Stimulated activated naive B cell treated with anti-CD40 and anti-IgM and Interleukin-4, amounts not matched to agents 10 μg/mL and 1 μg/mL and 100 μg/mL, for 72 hours (primary cell): ENCODE measurements around the gene GPR18.

Experiments
- ATAC-seq, 2 donors: fragments of 150-1000 bp; cut with Tn5 transposase; replicated peaks; 2 replicates each; pipeline ENCODE4 v1.10.0; 2021; ENCODE audit warnings: moderate library complexity in 1 of 2
- DNase-seq: peaks from one replicate; pipeline ENCODE4 v3.0.0; 2021
- H3K27ac Mint-ChIP-seq: one replicate; pipeline ENCODE4 v1.8.0; 2022; ENCODE audit warnings: mild to moderate bottlenecking, mixed read lengths
- H3K27me3 Mint-ChIP-seq, 2 donors: one replicate each; pipeline ENCODE4 v1.8.0; 2022; ENCODE audit warnings: mixed read lengths in 2 of 2
- H3K36me3 Mint-ChIP-seq, 2 donors: one replicate each; pipeline ENCODE4 v1.8.0; 2022; ENCODE audit warnings: mixed read lengths in 2 of 2, mild to moderate bottlenecking in 1 of 2
- H3K4me1 Mint-ChIP-seq, 2 donors: one replicate each; pipeline ENCODE4 v1.8.0; 2022; ENCODE audit warnings: mixed read lengths in 2 of 2, mild to moderate bottlenecking in 1 of 2
- H3K4me3 Mint-ChIP-seq, 2 donors: one replicate each; pipeline ENCODE4 v1.8.0; 2022; ENCODE audit warnings: mild to moderate bottlenecking in 2 of 2, mixed read lengths in 2 of 2, moderate library complexity in 1 of 2
- H3K9me3 Mint-ChIP-seq, 2 donors: one replicate each; pipeline ENCODE4 v1.8.0; 2022; ENCODE audit warnings: mixed read lengths in 2 of 2, mild to moderate bottlenecking in 1 of 2

The GPR18 gene

DNA sequence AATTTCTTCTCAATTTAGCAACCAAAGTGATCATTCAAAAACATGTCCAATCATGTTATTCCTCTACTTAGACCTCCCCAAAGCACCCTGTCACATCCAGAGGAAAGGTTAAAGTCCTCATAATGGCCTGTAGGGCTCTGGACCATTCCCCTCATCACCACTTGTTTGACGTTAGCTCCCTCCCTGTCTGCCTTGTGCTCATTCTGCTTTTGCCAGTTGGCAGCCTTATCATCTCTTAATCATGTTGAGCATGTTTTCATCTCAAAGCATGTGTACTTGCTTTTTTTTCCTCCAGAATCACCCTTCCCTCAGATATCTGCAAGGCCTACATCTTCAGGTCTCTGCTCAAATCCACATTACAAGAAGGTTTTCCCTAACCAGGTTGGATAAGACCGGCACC, 31.7 kb downstream of the GPR18 start:
- ATAC-seq: no peak
- no peaks in the 10 kb centered on the region for H3K27me3 Mint-ChIP-seq
- no peak for DNase-seq
- no peak overlapping the region for H3K4me3 Mint-ChIP-seq
- H3K9me3 Mint-ChIP-seq: peaks cover 0 to 4% of the 10 kb centered on the region in 2 donors
- H3K36me3 Mint-ChIP-seq: peaks cover 23 to 42% of the 10 kb centered on the region in 2 donors
- peaks cover 58 to 90% of the 10 kb centered on the region in 2 donors for H3K4me1 Mint-ChIP-seq
- no peak overlapping the region for H3K27ac Mint-ChIP-seq

DNA sequence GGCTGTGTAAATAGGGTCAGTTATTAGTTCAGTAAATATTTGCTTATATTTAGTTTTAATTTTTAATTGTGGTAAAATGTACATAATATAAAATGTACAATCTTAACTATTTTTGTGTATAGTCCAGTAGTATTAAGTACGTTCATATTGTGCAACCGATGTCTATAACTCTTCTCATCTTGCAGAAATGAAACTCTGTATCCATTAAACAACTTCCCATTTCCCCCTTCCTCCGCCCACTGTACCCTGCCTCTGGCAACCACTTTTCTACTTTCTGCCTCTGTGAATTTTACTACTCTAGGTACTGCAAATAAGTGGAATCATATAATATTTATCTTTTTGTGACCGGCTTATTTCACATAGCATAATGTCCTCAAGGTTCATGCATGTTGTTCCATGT, 33.1 kb downstream of the GPR18 start:
- no peak overlapping the region for H3K27ac Mint-ChIP-seq
- H3K4me3 Mint-ChIP-seq: no peak overlapping the region

DNA sequence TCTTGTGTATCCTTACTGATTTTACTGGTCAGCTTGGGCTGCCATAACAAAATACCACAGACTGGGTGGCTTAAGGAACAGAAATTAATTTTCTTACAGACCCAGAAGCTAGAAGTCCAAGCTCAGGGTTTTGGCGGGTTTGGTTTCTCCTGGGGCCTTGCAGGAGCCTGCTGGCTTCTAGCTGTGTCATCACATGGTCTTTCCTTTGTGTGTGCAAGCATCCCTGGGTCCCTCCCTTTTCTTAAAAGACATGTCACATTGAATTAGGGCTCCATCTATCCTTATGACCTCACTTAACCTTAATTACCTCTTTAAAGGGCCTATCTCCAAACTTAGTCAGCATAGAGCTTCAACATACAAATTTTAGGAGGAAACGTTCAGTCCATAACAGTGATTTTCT, 34.2 kb downstream of the GPR18 start:
- no peak overlapping the region for H3K4me3 Mint-ChIP-seq
- H3K9me3 Mint-ChIP-seq: peaks cover 0 to 4% of the 10 kb centered on the region in 2 donors
- H3K27me3 Mint-ChIP-seq: no peaks in the 10 kb centered on the region
- no peak for DNase-seq
- no peak for ATAC-seq
- H3K4me1 Mint-ChIP-seq: peaks cover 57 to 83% of the 10 kb centered on the region in 2 donors
- no peak overlapping the region for H3K27ac Mint-ChIP-seq
- H3K36me3 Mint-ChIP-seq: peaks cover 26 to 43% of the 10 kb centered on the region in 2 donors

More for the DNA sequence above, 33.1 kb downstream of the GPR18 start:
- DNase-seq (no peak), ATAC-seq (no peak)
- peaks cover 0 to 4% of the 10 kb centered on the region in 2 donors for H3K9me3 Mint-ChIP-seq
- peaks cover 24 to 41% of the 10 kb centered on the region in 2 donors for H3K36me3 Mint-ChIP-seq
- peaks cover 62 to 86% of the 10 kb centered on the region in 2 donors for H3K4me1 Mint-ChIP-seq
- no peaks in the 10 kb centered on the region for H3K27me3 Mint-ChIP-seq

DNA sequence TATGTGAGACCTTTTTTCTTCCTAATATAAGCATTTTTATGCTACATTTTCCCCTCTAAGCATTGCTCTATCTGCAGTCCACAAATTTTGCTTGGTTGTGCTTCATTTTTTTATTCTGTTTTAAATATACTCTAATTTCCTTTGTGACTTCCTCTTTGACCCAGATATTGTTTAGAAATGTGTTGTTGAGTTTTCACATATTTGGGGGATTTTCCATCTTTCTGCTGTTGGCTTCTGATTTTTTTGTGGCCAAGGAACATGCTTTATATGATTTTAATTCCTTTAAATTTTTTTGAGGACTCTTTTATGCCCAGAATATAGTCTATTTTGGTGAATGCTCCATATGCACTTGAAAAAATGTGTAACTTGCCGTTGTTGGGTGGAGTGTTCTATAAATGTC, 34.6 kb downstream of the GPR18 start:
- Mint-ChIP-seq H3K4me1 (peaks cover 59 to 83% of the 10 kb centered on the region in 2 donors), H3K27ac (no peak overlapping the region), H3K9me3 (peaks cover 0 to 4% of the 10 kb centered on the region in 2 donors), H3K27me3 (no peaks in the 10 kb centered on the region), H3K36me3 (peaks cover 26 to 44% of the 10 kb centered on the region in 2 donors), H3K4me3 (no peak overlapping the region)
- DNase-seq (no peak), ATAC-seq (no peak)

DNA sequence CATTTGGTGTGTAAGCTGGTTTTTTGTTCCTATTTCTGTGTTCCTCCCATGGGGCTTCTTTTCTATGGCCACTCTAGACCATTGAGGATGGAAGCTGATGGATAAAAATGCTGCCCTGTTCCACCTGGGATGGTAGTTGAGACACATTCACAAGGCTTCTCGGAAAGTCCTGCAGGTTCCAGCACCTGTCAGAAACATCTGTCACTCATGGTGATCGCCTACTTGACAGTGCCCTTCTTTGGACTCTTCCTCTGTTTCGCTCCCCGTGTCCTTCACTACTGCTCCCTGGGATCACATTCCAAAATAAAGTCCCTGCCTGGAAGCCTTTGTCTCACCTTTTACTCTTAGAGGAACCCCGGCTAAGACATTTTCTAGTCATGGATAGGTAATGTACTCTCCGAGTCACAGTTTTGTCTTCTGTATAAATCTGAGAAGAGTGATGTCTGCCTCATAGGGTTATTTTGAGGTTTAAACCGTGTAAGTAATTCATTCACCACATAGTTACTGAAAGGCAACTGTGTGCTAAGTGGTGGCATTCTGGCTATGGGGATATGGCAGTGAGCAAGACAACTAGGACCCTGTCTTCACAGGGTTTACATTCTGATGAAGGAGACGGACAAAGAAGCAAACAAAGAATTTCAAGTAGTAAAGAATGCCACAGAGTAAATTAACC, 36.5 kb downstream of the GPR18 start:
- H3K4me3 Mint-ChIP-seq: no peak overlapping the region
- no peak for ATAC-seq

DNA sequence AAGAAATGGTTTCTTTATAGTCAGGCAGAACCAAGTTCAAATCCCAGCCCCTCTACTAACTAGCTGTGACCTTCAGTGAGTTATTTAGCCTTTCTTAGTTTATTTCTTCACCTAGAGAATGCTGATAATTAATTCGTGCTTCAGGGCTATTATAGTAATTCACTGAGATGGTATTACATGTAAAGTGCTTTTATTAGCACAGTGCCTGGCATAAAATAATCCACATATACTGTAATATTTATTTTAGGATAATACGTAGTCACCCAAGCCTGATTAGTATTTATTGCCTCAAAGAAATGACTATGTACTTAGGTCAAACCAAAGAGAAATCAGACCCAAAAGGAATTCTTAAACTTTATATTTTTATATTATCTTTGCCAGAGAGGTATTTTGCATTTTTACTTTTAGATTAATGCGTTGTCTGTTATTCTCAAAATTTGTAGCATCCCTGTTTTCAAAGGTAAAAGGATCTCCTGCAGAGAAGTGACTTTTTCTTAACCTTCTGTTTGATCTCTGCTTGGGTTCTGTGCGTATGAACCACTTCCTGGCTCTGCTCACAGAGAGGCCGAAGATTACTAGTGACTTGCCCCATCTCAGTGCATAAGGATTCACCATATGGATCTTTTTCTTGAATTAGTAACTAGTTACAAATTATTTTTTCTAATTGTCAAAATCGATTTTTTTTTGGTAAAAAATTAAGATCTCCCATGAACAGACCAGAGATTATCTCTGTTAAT, 37.8 kb downstream of the GPR18 start:
- Mint-ChIP-seq H3K36me3 (peaks cover 22 to 36% of the 10 kb centered on the region in 2 donors), H3K9me3 (peaks cover 0 to 4% of the 10 kb centered on the region in 2 donors), H3K4me3 (no peak overlapping the region), H3K27me3 (no peaks in the 10 kb centered on the region), H3K27ac (no peak overlapping the region), H3K4me1 (peaks cover 56 to 76% of the 10 kb centered on the region in 2 donors)
- DNase-seq (no peak), ATAC-seq (peak; percentile 62 to 66)

More for the DNA sequence above, 36.5 kb downstream of the GPR18 start:
- Mint-ChIP-seq H3K27me3 (no peaks in the 10 kb centered on the region), H3K27ac (no peak overlapping the region), H3K9me3 (peaks cover 0 to 4% of the 10 kb centered on the region in 2 donors), H3K4me1 (peaks cover 65 to 85% of the 10 kb centered on the region in 2 donors), H3K36me3 (peaks cover 26 to 49% of the 10 kb centered on the region in 2 donors)
- no peak for DNase-seq

DNA sequence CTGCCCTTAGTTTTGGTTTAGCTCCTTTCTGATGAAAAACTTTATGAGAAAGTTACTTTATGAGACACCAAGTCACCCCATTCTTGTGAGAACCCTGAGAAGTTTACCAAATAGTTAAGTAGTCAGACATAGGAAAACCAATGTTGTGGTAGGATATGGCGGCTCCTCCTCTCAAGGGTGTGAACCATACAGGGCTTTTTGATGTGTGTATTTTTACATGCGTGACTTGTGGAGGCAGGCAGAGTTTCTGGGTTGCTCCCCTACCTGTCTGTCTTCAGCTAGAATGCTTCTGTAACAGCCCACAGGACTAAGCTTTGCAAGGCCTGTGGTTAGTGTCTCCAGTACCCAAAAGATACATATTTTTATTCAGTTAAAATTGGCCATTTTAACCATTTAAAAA, 39.2 kb downstream of the GPR18 start:
- Mint-ChIP-seq H3K9me3 (peaks cover 0 to 4% of the 10 kb centered on the region in 2 donors), H3K36me3 (peaks cover 25 to 41% of the 10 kb centered on the region in 2 donors), H3K4me1 (peaks cover 56 to 76% of the 10 kb centered on the region in 2 donors), H3K4me3 (peak overlapping the region in 1 of 2 donors; percentile 26), H3K27ac (peak overlapping the region; percentile 49), H3K27me3 (no peaks in the 10 kb centered on the region)
- ATAC-seq (no peak), DNase-seq (no peak)

DNA sequence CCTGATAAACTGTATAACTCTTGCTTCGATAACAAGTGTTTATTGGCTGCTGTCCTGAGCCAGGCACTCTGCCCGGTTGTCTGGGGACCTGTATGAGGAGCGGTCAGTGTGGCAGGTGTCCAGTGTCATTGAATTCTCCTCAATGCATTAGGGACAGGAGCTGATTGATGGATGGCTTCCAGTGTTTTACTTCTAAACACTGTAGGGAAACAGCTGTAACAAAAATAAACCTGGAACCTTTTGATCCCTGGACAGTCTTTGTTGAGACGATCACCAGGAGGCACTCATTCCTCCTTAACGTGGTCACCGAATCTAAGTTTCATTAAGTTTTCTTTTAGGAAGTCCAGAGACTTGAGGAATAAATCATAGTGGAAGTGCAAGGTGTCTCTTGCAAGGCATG, 39.6 kb downstream of the GPR18 start:
- DNase-seq (no peak), ATAC-seq (no peak)
- Mint-ChIP-seq H3K9me3 (peaks cover 0 to 4% of the 10 kb centered on the region in 2 donors), H3K27me3 (no peaks in the 10 kb centered on the region), H3K36me3 (peaks cover 26 to 39% of the 10 kb centered on the region in 2 donors), H3K27ac (peak overlapping the region; percentile 59), H3K4me3 (peak overlapping the region; percentile 45 to 61), H3K4me1 (peaks cover 53 to 73% of the 10 kb centered on the region in 2 donors)

DNA sequence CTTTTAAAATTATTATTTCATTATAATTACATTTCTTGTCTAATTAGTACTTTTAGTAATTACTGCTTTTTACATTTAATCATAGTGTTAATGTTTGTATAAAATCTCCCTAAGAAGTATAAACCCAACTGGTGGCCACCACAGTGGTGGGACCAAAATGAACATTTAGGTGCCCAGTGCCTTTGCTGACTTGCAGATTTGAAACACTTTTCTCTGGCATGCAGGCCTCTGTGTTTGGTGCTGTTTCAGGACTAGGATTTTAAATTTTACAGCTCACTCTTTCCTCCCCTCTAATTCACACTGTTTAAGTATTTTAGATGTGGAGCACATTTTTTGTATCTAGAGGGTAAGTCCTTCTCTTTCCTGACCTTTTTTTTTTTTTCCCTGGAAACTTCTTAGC, 40.1 kb downstream of the GPR18 start:
- Mint-ChIP-seq H3K9me3 (peaks cover 0 to 1% of the 10 kb centered on the region in 2 donors), H3K27me3 (no peaks in the 10 kb centered on the region), H3K4me1 (peaks cover 50 to 69% of the 10 kb centered on the region in 2 donors), H3K4me3 (peak overlapping the region; percentile 45 to 61), H3K36me3 (peaks cover 25 to 35% of the 10 kb centered on the region in 2 donors), H3K27ac (peak overlapping the region; percentile 59)
- DNase-seq (no peak), ATAC-seq (no peak)

DNA sequence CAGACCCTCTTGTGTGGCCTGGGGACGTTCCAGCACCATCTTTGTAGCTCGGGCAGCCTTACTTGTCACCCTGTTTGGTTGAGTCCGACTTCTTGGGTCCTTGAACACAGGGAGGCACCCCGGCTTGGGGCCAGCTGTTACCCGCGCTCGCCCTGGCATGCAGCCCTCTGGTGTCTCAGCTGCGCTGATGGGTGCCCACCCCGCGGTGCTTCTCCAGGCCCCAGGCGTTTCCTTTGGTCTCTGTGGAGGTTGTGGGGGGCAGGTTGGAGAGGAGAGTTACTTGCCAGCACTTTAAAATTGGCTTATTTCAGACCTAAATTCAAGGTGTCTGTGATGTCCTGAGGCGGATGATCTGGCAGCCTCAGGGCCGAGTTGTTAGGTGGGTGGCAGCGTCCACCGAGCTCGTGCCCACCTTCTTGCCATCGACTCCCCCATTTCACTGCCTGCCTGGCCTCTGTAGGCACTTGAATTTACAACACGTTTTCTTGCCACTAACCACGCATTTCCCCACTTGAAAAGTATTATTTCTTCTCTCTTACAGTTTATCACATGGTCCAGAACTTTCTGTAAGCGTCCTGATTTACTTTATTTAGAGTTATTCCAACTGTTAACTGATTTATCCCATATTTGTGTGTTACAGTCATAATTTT, 40.6 kb downstream of the GPR18 start:
- Mint-ChIP-seq H3K9me3 (no peaks in the 10 kb centered on the region), H3K4me3 (peak overlapping the region in 1 of 2 donors; percentile 17), H3K27ac (peak overlapping the region; percentile 76), H3K27me3 (no peaks in the 10 kb centered on the region), H3K4me1 (peaks cover 49 to 67% of the 10 kb centered on the region in 2 donors), H3K36me3 (peaks cover 25 to 33% of the 10 kb centered on the region in 2 donors)
- DNase-seq (no peak), ATAC-seq (no peak)

DNA sequence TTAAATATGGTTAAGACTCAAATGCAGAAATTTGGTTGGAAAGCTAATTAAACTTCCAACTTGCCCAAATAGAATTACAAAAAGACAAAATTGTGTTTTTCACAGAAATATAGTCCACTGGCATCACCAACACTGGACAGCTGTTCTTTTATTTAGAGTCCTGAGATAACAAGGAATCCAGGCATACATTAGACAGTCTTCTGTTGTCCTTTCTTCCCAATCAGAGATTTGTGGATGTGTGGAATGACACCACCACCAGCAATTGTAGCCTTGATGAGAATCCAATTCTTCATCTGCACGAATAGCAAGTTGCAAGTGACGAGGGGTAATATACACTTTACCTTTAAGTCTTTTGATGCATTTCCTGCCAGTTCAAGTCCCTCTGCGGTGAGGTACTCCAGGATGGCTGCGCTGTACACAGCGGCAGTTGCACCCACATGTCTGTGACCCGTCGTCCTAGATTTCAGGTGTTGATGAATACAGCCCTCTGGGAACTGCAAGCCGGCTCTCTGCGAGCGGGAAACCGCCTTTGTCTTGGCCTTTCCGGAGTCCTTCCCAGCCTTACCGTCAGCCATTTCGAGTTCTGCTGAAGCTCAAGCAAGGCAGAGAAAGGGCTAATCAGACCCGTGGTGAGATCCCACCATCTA, 42.9 kb downstream of the GPR18 start:
- Mint-ChIP-seq H3K4me1 (peaks cover 43 to 70% of the 10 kb centered on the region in 2 donors), H3K4me3 (peak overlapping the region; percentile 76 to 79), H3K27me3 (no peaks in the 10 kb centered on the region), H3K27ac (peak overlapping the region; percentile 96), H3K9me3 (no peaks in the 10 kb centered on the region), H3K36me3 (peaks cover 20 to 45% of the 10 kb centered on the region in 2 donors)
- no peak for ATAC-seq
- no peak for DNase-seq

DNA sequence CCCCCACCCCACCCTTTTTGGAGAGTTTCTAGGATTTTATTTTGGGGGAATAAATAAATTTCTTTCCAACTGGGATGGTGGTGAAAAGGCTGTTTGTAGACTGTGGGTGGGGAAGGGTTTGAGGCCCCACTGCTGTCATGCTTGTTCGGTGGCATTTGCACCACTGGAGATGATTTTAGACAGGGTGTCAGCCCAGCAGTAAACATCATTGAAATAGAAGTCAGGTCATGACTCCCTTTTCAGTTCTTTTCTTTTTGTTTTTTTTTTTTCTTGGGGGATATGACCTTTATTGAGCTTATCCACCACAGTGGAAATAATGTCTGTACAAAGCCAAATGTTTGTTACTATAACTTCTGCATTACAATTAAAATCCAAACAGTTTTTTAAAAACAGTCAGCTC, 43.4 kb downstream of the GPR18 start:
- H3K36me3 Mint-ChIP-seq: peaks cover 20 to 47% of the 10 kb centered on the region in 2 donors
- ATAC-seq: peak; percentile 72 to 74
- H3K27me3 Mint-ChIP-seq: no peaks in the 10 kb centered on the region
- H3K27ac Mint-ChIP-seq: peak overlapping the region; percentile 96
- no peaks in the 10 kb centered on the region for H3K9me3 Mint-ChIP-seq
- no peak for DNase-seq
- peaks cover 44 to 71% of the 10 kb centered on the region in 2 donors for H3K4me1 Mint-ChIP-seq
- H3K4me3 Mint-ChIP-seq: peak overlapping the region; percentile 76 to 79

DNA sequence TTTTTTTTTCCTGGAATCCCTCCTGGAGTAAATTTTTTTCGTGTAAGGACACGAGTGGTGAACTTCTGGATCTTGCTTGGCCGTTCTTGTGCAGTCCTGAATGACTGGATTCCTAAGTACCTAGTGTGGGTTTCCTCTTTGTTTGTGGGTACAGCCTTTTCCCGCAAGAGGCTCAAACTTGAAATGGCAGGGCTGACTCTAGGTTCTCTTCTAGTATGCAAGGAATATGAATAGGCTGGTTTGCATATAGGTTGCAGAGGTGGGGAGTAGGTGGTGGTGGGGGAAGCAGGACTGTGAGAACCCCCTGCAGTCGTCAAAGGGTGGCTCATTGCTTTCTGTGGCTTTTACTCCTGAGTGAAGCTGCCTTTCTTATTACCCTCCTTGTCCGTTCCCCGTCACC, 43.9 kb downstream of the GPR18 start:
- H3K4me1 Mint-ChIP-seq: peaks cover 44 to 71% of the 10 kb centered on the region in 2 donors
- DNase-seq: peak; percentile 67
- peak overlapping the region; percentile 76 to 79 for H3K4me3 Mint-ChIP-seq
- peak overlapping the region; percentile 96 for H3K27ac Mint-ChIP-seq
- peaks cover 23 to 51% of the 10 kb centered on the region in 2 donors for H3K36me3 Mint-ChIP-seq
- peak; percentile 96 for ATAC-seq
- no peaks in the 10 kb centered on the region for H3K9me3 Mint-ChIP-seq
- no peaks in the 10 kb centered on the region for H3K27me3 Mint-ChIP-seq
